ENCODE measurements around the gene BTBD2. TPM values are rescaled to one million over a fixed set of nuclear protein-coding genes. Genes with fewer than 3 reads are reported as not detected.

BTBD2 gene
- total and polyA plus RNA-seq, 2 experiments from 2014 or later = 56.4 to 76.0 TPM

GRCh38 chr19:2048959-2049740 is 33.6 kb upstream of the BTBD2 start:
- peak overlapping the region; percentile 87 for H3K4me2 ChIP-seq
- 70% methylated on average over 27 of the region's 27 CpGs for WGBS (ENCODE audit: low lambda C conversion rate, missing lambda C conversion rate)
- peak; percentile 31 for DNase-seq (ENCODE audit: low spot score)
- H2AFZ ChIP-seq = no peak overlapping the region
- TF ChIP-seq EZH2phosphoT487 (IDR thresholded peaks at IDR 0.05; ENCODE audit: low read depth, severe bottlenecking, unreplicated experiment) (no peak), CTCF (IDR thresholded peaks at IDR 0.05; ENCODE audit: poor library complexity) (no peak), EZH2 (IDR thresholded peaks at IDR 0.05; ENCODE audit: borderline replicate concordance) (no peak)
- peaks cover 60% of the 10 kb centered on the region for H4K20me1 ChIP-seq (ENCODE audit: insufficient read depth, poor library complexity, severe bottlenecking)
- no peaks in the 10 kb centered on the region for H3K9me2 ChIP-seq (replicated peaks; ENCODE audit: insufficient read depth)
- H3K9me3 ChIP-seq (ENCODE audit: low read depth) = no peaks in the 10 kb centered on the region
- peak overlapping the region; percentile 91 for H3K27ac ChIP-seq
- H3K4me3 ChIP-seq = peak overlapping the region; percentile 99
- H3K79me2 ChIP-seq = peaks cover 53% of the 10 kb centered on the region
- no peaks in the 10 kb centered on the region for H3K36me3 ChIP-seq (replicated peaks; ENCODE audit: insufficient read depth, low read depth)
- H3K27me3 ChIP-seq = no peaks in the 10 kb centered on the region
- peaks cover 30% of the 10 kb centered on the region for H3K4me1 ChIP-seq (ENCODE audit: insufficient read depth)

DNA sequence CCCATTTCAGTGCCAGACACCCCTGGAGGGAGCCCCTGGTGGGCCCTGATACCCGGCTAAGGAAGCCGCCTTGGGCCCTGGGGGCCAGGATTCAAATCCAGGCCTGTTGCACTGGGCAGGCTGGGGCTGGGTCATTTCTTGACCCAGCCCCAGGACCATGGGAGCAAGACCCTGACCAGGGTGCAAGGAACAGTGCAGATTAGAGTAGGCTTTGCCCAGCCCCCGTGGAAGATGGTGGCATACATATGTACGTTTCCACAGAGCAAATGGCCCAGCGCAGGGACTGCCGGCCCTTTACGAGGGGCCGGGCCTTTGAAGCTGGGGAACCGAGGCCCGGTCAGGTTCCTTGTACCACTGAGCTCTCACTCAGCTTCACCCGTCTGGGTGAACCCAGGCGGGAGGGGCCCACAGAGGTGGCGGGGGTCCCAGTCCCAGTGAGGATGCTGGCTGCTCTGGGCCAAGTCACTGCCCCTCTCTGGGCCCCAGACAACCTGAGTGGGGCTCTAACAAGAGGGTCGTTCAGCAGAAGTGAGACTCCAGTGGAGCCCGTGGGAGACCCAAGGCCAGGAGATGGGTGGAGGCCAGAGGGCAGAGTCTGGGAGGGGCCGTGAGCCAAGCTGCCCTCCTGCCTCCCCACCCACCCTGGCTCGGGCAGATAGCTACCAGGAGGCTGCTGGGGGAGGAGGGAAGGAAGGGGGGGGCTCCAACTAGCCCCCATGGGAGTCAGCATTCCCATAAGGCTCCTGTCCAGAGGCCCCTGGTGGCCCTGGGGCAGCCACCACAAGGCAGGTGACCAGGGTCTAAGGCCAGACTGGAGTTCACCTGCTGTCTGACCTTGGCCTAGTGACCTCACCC is 32.8 kb upstream of the BTBD2 start:
- peaks cover 53% of the 10 kb centered on the region for H3K79me2 ChIP-seq
- TF ChIP-seq EZH2 (IDR thresholded peaks at IDR 0.05; ENCODE audit: borderline replicate concordance) (no peak), CTCF (IDR thresholded peaks at IDR 0.05; ENCODE audit: poor library complexity) (no peak), EZH2phosphoT487 (IDR thresholded peaks at IDR 0.05; ENCODE audit: low read depth, severe bottlenecking, unreplicated experiment) (no peak)
- H3K9me2 ChIP-seq (replicated peaks; ENCODE audit: insufficient read depth) = no peaks in the 10 kb centered on the region
- peak; percentile 4 for DNase-seq (ENCODE audit: low spot score)
- peaks cover 30% of the 10 kb centered on the region for H3K4me1 ChIP-seq (ENCODE audit: insufficient read depth)
- peak overlapping the region; percentile 91 for H3K27ac ChIP-seq
- no peaks in the 10 kb centered on the region for H3K36me3 ChIP-seq (replicated peaks; ENCODE audit: insufficient read depth, low read depth)
- no peak overlapping the region for H3K4me3 ChIP-seq
- no peaks in the 10 kb centered on the region for H3K27me3 ChIP-seq
- 88% methylated on average over 15 of the region's 17 CpGs for WGBS (ENCODE audit: low lambda C conversion rate, missing lambda C conversion rate)
- H2AFZ ChIP-seq = no peak overlapping the region
- peak overlapping the region; percentile 87 for H3K4me2 ChIP-seq
- H3K9me3 ChIP-seq (ENCODE audit: low read depth) = no peaks in the 10 kb centered on the region
- peaks cover 63% of the 10 kb centered on the region for H4K20me1 ChIP-seq (ENCODE audit: insufficient read depth, poor library complexity, severe bottlenecking)

DNA sequence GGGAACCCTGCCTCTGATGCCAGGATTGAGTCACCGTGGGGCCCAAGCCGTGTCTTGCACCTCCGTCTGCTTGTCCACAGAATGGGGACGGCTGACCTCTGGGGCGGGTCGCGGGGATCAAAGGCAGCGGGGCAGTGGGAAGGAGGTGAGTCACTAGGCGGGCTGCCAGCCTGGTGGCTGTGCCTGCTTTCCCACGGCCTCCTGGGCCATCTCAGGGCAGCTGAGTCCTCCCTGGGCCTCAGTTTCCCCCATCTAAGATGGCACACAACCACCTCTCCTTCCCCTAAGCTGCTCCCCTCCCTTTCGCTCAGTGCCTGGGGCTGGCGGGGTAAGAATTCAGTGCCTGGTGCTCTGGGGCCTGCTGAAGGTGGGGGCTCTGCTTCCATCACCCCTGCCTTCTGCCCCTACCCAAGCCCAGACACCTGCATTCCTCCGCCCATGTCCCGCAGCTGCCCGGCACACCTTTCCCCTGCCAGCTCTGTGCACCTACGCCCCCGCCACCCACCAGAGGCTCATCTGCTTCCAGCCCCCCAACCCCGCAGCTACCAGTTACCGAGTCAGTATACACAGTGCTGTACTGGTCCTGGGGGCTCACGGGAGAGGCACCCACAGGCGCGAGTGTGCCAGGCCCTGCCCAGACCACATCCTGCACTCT is 32.1 kb upstream of the BTBD2 start:
- TF ChIP-seq EZH2 (IDR thresholded peaks at IDR 0.05; ENCODE audit: borderline replicate concordance) = no peak
- no peak overlapping the region for H2AFZ ChIP-seq
- no peak overlapping the region for H3K27ac ChIP-seq
- peak; percentile 63 for DNase-seq (ENCODE audit: low spot score)
- no peaks in the 10 kb centered on the region for H3K27me3 ChIP-seq
- 77% methylated on average over 17 of the region's 22 CpGs for WGBS (ENCODE audit: low lambda C conversion rate, missing lambda C conversion rate)
- peaks cover 34% of the 10 kb centered on the region for H3K4me1 ChIP-seq (ENCODE audit: insufficient read depth)
- no peaks in the 10 kb centered on the region for H3K36me3 ChIP-seq (replicated peaks; ENCODE audit: insufficient read depth, low read depth)
- H3K79me2 ChIP-seq = peaks cover 53% of the 10 kb centered on the region
- peak overlapping the region; percentile 87 for H3K4me2 ChIP-seq
- H3K4me3 ChIP-seq = no peak overlapping the region
- H3K9me3 ChIP-seq (ENCODE audit: low read depth) = no peaks in the 10 kb centered on the region
- no peaks in the 10 kb centered on the region for H3K9me2 ChIP-seq (replicated peaks; ENCODE audit: insufficient read depth)
- peaks cover 63% of the 10 kb centered on the region for H4K20me1 ChIP-seq (ENCODE audit: insufficient read depth, poor library complexity, severe bottlenecking)

Measured in hepatocyte (in vitro differentiated cells).